NCI-H1417 treated with DMSO at 0.1 percent for 48 hours (cell line): Measurements from ENCODE around the gene ERP44.

Source experiments
- DNase-seq: peaks from one replicate; lab custom pipeline; 2025; lab: John Stamatoyannopoulos, UW

The ERP44 gene

DNA sequence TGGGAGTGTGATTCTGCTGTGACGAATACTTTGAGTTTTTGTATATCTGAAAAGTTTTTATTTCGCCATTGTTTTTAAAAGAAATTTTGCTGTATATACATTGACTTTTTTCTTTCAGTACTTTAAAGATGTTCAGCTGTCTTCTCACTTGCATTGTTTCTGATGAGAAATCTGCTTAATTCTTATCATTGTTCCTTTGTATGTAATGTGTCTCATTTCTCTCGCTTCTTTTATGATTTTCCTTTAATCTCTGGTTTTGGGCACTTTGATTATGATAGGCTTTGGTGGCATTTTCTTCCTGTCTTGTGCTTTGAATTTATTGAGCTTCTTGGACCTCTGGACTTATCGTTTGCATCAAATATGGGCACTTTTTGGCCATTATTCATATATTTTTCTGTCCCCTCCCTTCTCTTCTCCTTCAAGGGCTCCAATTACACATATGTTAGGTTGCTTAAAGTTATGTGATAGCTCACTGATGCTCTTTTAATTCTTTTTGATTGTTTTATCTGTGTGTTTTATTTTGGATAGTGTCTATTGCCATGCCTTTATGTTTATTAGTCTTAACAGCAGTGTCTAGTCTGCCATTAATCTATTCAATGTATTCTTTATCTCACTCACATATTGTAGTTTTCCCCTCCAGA, 161.7 kb downstream of the ERP44 start:
- DNase-seq: no peak

DNA sequence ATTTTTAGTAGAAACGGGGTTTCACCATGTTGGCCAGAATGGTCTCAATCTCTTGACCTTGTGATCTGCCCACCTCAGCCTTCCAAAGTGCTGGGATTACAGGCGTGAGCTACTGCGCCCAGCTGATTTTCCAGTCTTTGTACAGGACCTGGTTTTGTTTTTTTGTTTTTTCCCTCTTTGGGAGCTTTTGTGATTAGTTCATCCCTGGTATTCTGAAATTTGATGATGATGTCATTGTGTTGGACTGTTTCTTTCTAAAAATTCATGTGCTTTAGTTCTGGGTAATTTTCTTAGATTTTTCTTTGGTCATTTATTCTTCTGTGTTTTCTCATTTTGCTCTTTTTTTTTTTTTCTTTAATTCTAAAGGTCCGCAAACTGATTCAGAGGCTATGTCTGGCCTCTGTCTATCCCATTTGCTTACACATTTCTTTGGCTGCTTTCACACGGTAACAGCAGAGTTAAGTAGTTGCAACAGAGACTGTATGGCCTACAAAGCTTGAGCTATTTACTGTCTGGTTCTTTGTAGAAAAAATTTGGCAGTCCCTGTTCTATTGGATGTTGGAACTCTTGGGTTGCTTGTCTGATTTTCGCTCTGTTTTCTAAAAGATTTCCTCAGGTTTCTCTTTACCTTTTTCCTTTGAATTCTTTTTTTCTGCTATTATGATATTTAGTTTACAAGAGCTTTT, 167.5 kb downstream of the ERP44 start:
- no peak for DNase-seq

DNA sequence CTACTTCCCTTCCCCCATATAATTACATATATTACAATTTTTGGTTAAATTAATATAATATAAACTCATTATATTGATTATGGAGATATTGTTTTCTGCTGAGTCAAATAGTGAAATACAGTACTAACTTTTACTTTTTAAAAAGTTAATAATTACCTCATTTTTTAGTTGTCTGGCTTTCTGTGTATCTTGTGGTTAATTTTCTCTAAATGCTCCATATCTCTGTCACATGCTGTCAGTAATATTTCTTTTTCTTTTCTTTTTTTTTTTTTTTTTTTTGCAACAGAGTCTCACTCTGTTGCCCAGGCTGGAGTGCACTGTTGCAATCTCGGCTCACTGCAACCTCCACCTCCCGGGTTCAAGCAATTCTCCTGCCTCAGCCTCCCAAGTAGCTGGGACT, 169.1 kb downstream of the ERP44 start:
- DNase-seq: no peak
